ENCODE results near the gene FFAR1.
"Not testable (repeated sequence)": the region's sequence is repeated elsewhere in the genome, so short reads cannot be mapped to it uniquely, and the experiment has no call there.

Gene FFAR1

DNA sequence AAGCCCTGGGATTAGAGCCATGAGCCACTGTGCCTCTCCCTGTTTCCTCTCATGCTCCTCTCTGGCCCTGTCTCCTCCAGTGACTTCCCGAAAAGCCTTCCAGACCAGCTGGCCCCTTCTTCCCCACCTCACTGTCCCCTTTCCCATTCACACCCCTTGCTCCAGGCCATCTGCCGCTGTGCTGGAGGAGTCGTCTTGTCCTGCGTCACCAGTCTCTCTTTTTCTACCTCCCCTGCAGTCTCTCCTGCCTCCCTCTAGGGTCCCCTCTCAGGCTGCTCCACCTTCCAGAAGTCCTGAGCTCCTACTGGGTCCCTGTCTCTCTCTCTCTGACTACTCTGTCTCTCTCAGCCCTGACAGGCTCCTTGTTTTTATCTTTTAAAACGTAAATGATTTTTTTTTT, 5.3 kb upstream of the FFAR1 start:
- DNase-seq (ENCODE audit: low spot score), result no peak

GRCh38 chr19:35344511-35345031, 3.1 kb upstream of the FFAR1 start:
- no peak for DNase-seq (ENCODE audit: low spot score)

GRCh38 chr19:35345671-35346111, 2.0 kb upstream of the FFAR1 start:
- DNase-seq (ENCODE audit: low spot score), result no peak

- no peak for DNase-seq (ENCODE audit: low spot score)
These were observed 1.3 kb upstream of the FFAR1 start for GRCh38 chr19:35346193-35347052.

- no peak for DNase-seq (ENCODE audit: low spot score)
These were observed 212 bp downstream of the FFAR1 start for GRCh38 chr19:35347930-35348298.

- DNase-seq (ENCODE audit: low spot score), result no peak
These were observed 1.4 kb downstream of the FFAR1 start for GRCh38 chr19:35348911-35349611.

DNA sequence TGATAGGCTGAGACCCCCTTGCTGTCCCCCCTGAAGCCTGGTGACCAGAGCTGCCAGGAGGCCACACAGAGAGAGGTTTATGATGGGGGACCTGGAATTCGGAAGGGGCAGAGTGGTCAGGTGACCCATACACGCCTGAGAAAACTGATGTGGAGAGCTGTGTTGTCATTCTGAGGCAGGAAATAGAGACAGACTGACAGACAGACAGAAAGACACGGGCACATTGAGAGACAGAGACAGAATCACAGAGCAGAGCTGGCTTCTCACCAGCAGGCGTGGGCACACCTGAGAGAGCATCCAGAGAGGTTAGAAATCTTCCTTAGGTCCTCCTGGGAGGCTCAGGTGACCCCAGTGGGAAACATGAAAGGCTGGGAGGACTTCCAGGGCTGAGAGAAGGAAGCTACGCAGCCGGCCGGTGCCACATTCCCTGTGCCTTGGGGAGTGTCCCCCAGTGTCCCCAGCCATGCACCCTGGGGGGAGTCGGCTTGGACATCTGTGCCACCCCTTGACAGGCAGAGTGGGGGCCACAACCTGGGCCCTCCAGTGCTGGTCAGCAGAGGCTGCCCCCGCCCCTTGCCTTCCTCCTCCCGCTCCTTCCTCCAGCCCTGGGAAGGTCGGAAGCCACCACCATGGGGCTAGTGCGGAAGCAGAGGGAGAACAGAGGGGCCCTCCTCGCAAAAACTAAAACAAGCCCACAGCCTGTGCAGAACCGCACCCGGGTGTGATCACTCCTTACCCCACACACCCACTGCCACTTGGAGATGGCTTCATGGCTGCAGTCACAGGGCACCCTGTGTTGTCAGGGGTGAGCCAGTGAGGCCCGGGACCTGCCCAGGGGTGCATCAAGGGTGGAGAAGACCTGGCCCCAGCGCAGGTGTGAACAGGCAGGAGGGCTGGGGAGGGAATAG, 2.2 kb downstream of the FFAR1 start:
- no peak for DNase-seq (ENCODE audit: low spot score)

DNA sequence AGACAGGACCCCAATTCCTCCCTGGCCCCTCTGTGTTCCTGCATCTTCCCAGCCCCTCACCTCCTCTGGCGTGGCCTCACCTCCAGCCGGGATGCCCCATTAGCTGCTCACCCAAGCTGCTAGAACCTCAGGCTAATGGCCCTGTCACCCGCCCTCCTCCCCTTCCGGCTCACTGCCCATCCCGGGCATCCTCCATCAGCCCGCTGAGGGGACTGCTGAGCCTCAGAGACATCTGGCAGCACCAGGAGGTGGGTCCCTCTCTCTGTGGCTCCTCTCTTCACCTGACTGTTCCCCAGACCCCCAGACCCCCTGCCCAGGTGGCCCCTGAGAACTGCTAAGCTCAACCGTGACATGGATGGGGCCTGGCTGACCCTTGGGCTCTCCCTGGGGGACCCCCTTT, 2.9 kb downstream of the FFAR1 start:
- peak; percentile 8 for DNase-seq (ENCODE audit: low spot score)

GRCh38 chr19:35351411-35352176, 3.9 kb downstream of the FFAR1 start:
- DNase-seq (ENCODE audit: low spot score), result no peak

GRCh38 chr19:35352177-35352447, 4.4 kb downstream of the FFAR1 start:
- no peak for DNase-seq (ENCODE audit: low spot score)

GRCh38 chr19:35352448-35353304, 5.0 kb downstream of the FFAR1 start:
- DNase-seq (ENCODE audit: low spot score), result peak; percentile 90

GRCh38 chr19:35353635-35354034, 5.9 kb downstream of the FFAR1 start:
- DNase-seq (ENCODE audit: low spot score), result no peak

- DNase-seq (ENCODE audit: low spot score), result no peak
These were observed 7.2 kb downstream of the FFAR1 start for GRCh38 chr19:35354898-35355297.

GRCh38 chr19:35355791-35356460, 8.2 kb downstream of the FFAR1 start:
- no peak for DNase-seq (ENCODE audit: low spot score)

DNA sequence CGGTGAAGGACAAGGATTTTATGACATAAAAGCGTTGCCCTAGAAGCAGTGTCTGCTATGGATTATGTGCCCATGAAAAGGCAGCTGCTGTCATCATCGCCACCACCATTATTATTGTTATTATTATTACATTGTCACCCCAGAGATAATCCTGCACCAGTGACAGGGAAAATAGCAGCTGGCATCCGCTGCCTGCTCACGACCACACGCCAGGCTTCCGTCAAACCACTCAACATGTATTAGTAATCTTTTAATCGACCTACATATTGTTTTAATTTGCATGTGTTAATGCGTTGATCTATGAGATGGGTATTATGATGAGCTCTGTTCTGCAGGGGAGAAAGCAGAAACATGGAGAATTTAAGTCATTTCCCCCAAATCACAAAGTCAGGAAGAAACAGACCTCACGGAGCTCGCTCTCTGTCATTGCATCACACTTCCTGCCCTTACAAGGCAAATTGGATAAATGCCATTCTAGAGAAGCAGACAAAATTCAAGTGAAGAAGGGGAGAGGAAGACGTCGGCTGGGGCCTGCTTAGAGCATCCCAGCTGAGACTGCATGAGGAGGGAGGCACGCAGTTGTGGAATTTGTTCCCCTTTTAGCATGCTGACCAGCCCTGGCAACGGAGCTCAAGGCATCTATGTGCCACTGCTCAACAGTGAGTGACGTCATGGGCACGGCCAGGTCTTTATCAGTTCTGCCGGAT, 10.3 kb downstream of the FFAR1 start, which contains the start of gene FFAR3:
FFAR3 (plus strand) TSS at position 594 of the 707 bp plus-strand sequence. CDS start 431 bp downstream, outside the sequence.
- peak; percentile 46 for DNase-seq (ENCODE audit: low spot score)

DNA sequence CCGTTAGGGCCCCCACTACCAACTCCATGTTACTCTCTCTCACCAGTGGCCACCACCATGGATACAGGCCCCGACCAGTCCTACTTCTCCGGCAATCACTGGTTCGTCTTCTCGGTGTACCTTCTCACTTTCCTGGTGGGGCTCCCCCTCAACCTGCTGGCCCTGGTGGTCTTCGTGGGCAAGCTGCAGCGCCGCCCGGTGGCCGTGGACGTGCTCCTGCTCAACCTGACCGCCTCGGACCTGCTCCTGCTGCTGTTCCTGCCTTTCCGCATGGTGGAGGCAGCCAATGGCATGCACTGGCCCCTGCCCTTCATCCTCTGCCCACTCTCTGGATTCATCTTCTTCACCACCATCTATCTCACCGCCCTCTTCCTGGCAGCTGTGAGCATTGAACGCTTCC, 11.1 kb downstream of the FFAR1 start:
- not testable (repeated sequence) for DNase-seq (ENCODE audit: low spot score)

DNA sequence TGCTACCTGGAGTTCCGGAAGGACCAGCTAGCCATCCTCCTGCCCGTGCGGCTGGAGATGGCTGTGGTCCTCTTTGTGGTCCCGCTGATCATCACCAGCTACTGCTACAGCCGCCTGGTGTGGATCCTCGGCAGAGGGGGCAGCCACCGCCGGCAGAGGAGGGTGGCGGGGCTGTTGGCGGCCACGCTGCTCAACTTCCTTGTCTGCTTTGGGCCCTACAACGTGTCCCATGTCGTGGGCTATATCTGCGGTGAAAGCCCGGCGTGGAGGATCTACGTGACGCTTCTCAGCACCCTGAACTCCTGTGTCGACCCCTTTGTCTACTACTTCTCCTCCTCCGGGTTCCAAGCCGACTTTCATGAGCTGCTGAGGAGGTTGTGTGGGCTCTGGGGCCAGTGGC, 11.7 kb downstream of the FFAR1 start:
- not testable (repeated sequence) for DNase-seq (ENCODE audit: low spot score)

DNA sequence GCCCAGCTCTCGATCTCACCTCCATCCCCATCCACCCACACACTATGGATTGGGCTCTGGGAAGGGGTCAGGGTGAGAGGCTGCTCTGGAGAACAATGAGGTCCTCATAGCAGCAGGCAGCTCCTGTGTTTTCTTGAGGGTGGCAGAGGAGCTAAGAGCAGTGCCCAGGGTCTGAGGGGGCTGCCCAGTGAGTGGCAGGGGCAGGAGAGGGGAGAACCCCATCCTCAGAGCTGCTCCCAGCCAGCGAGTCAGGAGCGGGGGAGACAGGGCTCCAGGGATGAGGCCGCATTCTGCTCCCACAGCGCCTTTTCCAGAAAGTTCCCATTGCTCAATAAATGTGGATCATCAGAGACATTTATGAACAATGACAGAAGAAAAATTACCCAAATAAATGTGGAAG, 12.4 kb downstream of the FFAR1 start:
- DNase-seq (ENCODE audit: low spot score), result not testable (repeated sequence)

- DNase-seq (ENCODE audit: low spot score), result no peak
These were observed 13.2 kb downstream of the FFAR1 start for GRCh38 chr19:35360880-35361420.

Measured in AG20443 (cell line).